Stimulated activated naive CD8-positive, alpha-beta T cell treated with anti-CD3 and anti-CD28 coated beads, Interleukin-15, Interleukin-2, amounts not matched to agents 100 ng/mL and 50 ng/mL, for 24 hours (primary cell): ENCODE measurements around the gene ARHGDIA.

Experiments used
- H3K27ac Mint-ChIP-seq: one replicate; pipeline ENCODE4 v1.8.0; 2021; ENCODE audit warnings: mild to moderate bottlenecking, mixed read lengths
- H3K27me3 Mint-ChIP-seq: one replicate; pipeline ENCODE4 v1.8.0; 2021; ENCODE audit warnings: mixed read lengths
- H3K36me3 Mint-ChIP-seq: one replicate; pipeline ENCODE4 v1.8.0; 2021; ENCODE audit warnings: low read depth, mixed read lengths
- H3K4me1 Mint-ChIP-seq: one replicate; pipeline ENCODE4 v1.8.0; 2021; ENCODE audit warnings: low read depth, mixed read lengths
- H3K4me3 Mint-ChIP-seq: one replicate; pipeline ENCODE4 v1.8.0; 2021; ENCODE audit warnings: mild to moderate bottlenecking, mixed read lengths
- H3K9me3 Mint-ChIP-seq: one replicate; pipeline ENCODE4 v1.8.0; 2021; ENCODE audit warnings: mixed read lengths

The ARHGDIA gene

DNA sequence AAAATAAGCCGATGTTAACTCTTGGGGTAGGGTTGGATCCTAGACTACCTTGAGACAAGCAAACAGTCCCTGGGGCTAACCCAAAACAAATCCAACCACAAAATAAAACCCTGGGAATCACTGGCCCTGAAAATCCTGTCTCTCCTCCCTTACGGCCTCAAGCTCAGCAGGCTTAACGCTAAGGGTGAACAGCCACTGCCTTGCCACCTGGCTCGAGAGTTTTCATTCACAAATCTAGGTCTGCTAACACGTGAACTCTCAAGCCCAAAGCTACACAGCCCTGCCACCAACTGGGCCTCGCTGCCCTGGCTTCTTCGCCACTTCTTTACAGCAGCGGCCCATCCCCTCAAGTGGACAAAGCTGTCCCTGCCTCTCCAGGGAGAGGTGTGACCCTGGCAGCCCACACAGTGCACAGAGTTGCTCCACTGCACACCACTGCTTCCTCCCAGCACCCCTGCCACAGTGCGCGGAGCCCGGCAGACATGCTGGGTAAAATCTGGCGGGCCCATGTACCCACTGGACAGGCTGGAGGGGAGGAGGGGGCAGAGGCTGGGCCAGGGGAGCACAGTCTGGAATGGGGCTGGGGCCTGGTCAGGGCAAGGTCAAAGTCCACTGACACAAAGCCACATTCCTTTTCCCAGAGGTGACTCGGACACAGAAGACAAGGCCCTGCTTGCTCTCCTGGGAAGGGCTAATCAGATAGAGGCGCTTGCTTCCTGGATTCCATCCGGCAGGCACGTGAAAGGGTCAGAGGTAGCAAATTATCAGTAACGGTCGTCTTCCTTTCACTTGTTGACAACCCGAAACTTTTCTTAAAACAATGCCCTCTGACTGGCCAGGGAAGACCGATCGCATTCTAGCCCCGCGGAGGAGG lies 39.1 kb upstream of the ARHGDIA start:
- peak overlapping the region; percentile 85 for H3K4me3 Mint-ChIP-seq
- peaks cover 16% of the 10 kb centered on the region for H3K36me3 Mint-ChIP-seq
- H3K27ac Mint-ChIP-seq = no peak overlapping the region
- H3K9me3 Mint-ChIP-seq = no peaks in the 10 kb centered on the region
- H3K27me3 Mint-ChIP-seq = no peaks in the 10 kb centered on the region
- H3K4me1 Mint-ChIP-seq = peaks cover 8% of the 10 kb centered on the region

DNA sequence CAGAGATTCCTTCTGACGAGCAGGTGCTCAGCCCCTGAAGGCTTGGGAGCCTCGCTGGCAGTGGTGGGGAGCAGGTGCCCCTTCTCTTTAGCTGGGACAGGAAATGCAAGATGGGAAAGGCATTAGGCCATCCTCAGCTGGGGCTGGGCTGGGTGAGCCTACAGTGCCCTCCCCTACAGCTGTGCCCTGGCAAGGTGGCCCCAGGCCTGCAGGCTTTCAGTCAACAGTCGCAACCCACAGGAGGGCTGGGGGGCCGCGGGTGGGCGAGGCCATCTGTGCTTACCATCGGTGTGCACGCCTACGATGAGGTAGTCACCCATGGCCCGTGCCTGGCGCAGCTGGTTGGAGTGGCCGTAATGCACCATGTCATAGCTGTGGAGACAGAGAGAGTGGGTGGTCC lies 38.1 kb upstream of the ARHGDIA start:
- Mint-ChIP-seq H3K4me1 (peaks cover 8% of the 10 kb centered on the region), H3K27ac (no peak overlapping the region), H3K36me3 (peaks cover 16% of the 10 kb centered on the region), H3K9me3 (no peaks in the 10 kb centered on the region), H3K27me3 (no peaks in the 10 kb centered on the region), H3K4me3 (no peak overlapping the region)

DNA sequence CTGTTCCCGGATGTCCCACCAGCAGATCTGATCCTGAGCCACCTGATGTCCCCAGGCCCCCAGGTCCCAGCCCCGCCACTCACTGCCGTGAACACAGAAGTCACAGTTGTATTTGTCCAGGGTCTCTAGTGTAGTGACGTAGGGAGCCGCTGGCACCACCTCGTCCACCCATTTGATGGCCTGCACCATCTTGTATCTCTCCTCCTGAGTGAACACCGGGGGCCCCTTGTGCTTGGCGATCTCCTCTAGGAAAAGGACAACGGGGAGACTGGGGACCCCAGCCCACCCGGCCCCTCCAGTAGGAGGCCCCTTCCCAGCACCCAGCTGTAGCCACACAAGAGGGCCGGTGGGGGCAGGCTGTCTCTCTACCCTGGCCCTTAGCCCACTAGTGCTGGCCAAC lies 37.7 kb upstream of the ARHGDIA start:
- Mint-ChIP-seq H3K4me1 (peaks cover 8% of the 10 kb centered on the region), H3K9me3 (no peaks in the 10 kb centered on the region), H3K27ac (no peak overlapping the region), H3K27me3 (no peaks in the 10 kb centered on the region), H3K4me3 (no peak overlapping the region), H3K36me3 (peaks cover 16% of the 10 kb centered on the region)

DNA sequence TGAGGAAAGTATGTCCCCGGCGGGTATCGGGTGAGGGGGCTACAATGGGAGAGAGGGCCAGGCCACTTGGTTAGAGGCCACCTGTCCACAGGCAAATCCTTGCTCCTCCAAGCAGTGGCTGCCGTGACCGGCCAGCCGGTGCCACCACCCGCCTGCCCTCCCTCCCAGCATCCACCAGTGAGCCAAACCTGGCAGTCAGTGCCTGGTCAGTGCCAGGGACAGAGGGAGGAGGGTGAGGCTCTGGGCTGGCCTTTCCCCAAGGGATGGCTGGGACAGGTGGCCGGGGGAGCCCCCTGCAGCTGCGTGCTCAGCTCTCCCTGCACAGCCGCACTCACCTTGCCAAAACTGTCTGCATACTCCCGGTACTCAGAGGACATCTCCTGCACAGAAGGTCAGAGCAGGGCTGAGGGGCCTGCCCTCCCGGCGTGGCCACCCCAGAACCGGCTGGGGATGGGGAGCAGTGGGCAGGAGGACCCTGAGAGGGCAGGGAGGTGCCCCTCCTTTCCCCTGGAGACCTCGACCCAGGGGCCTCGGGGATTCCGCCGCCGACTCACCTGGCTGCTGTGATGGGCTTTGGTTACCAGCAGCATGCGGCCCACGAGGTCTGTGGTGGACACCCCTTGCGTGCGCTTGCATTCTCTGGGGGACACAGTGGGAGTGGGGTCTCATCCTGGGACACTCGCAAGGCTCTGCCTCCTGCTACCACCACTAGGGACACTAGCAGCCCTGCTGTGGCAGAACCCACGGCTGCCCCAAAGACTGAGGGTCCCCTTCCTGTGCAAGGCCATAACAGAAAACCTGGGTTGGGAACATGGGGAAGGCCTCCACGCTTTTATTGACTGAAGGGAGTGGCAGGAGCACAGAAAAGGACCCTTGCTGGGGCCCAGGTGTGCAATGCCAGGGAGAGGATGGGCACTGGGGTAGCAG lies 36.3 kb upstream of the ARHGDIA start:
- Mint-ChIP-seq H3K27ac (no peak overlapping the region), H3K36me3 (peaks cover 5% of the 10 kb centered on the region), H3K27me3 (no peaks in the 10 kb centered on the region), H3K9me3 (no peaks in the 10 kb centered on the region), H3K4me1 (peaks cover 3% of the 10 kb centered on the region), H3K4me3 (no peak overlapping the region)

DNA sequence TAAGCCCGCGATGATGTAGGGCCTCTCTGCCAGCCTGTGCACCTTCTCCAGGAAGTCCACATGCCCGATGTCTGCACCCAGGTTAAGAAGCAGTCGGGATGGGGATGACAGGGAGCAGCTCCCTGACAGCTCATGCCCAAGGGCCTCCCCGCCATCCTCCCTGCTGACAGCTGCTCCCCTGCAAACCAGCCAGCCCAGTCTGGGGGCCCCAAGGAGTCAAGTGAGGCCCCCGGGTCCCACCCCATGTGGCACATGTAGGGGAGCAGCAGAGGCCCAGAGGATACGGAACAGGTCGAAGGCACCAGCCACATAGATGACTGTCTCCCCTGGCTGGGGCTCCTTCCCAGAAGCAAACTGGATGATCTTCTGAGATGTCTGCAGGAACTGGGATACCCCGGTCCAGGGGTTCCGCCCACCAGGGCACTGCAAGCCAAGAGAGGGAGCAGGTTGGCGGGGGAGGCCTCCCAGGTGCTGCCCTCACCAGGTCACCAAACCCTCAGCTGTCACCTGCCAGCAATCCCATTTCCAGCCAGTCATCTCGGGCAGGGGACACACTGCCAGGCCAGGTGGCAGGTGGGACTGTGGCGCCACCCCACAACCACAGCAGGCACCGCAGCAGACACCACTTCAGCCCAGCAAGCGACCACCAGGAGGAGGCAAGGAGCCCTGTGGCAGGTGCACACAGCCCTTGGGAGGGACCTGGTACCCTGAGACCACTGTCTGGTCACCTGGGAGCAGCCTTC lies 35.5 kb upstream of the ARHGDIA start:
- Mint-ChIP-seq H3K27me3 (no peaks in the 10 kb centered on the region), H3K36me3 (no peaks in the 10 kb centered on the region), H3K4me3 (no peak overlapping the region), H3K9me3 (no peaks in the 10 kb centered on the region), H3K4me1 (peaks cover under 1% of the 10 kb centered on the region), H3K27ac (no peak overlapping the region)

DNA sequence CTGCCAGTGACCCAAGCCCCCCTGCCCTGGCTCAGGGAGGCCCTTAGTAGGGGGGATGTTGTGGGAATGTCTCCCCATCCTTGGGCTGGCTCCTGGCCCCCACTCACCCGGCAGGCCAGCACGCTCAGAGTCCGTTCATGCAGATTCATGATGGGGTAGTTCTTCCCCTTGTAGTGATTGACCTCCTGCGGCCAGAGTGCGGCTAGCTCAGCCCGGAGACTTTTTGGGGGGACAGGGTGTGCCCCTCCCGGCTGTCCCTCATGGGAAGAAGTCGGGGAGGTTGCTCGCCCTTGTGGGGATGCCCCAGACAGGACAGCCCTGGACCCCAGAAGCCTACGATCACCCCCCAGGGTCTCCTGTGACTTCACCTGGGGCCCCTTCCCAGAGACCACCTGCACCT lies 34.9 kb upstream of the ARHGDIA start:
- Mint-ChIP-seq H3K4me1 (peaks cover 5% of the 10 kb centered on the region), H3K4me3 (no peak overlapping the region), H3K36me3 (no peaks in the 10 kb centered on the region), H3K9me3 (no peaks in the 10 kb centered on the region), H3K27me3 (peaks cover 5% of the 10 kb centered on the region), H3K27ac (no peak overlapping the region)

DNA sequence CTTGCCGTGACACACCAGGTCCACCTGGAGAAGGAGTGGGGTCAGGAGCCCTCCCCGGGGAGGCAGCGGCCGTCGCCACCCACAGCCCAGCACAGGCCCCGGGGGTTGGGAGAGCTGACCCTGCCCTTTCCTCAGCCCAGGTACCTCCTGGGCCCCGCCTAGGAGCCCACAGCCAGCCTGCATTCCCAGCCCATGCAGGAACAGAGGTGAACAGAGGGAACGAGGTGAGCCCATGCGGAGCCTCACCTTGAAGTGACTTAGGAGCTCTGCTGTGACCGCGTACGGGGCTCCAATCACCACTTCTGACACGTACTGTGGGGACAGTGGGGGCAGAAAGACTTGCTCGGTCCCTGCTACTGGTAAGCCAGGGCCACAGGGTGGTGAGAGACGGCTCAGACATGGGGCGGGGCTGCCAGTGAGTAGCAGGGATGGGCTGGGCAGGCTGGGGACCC lies 34.3 kb upstream of the ARHGDIA start:
- H3K27ac Mint-ChIP-seq = no peak overlapping the region
- peaks cover 9% of the 10 kb centered on the region for H3K27me3 Mint-ChIP-seq
- no peak overlapping the region for H3K4me3 Mint-ChIP-seq

DNA sequence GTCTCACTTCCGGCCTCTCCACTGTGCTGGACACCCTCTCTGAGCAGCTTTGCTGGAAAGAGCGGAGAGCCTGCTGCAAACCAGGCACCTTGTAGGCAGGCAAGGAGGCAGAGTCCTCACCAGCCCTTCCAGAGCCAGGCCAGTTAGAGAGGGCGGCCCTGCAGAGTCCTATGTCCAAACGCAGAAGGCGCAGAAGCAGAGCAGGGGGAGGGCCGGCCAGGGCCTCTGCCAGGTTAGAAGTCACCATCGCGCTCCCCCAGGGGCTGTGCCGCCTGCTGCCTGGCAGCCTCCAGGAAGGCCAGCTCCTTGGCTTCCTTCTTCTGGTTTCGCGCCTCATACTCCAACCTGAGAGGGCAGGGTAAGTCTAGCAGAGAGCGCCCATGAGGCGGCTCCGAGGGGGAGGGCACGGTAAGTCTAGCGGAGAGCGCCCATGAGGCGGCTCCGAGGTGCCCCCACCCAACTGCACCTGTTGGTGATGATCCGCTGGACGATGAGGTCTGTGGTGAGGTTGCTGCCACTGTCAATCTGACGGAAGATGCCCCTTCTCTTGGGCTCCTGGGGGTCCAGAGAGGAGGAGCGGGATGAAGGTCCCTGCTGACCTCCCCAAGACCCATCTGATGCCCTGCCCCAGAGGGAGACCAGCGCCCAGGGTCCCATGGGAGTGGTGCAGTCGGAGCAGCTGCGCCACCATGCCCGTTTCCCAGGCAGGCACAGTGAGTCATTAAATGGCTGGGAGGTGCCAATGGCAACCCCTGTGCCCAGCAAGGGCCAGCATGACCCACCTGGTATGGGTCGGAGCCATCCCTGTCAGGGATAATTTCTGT lies 33.7 kb upstream of the ARHGDIA start:
- H3K4me3 Mint-ChIP-seq = no peak overlapping the region
- H3K4me1 Mint-ChIP-seq = peaks cover 9% of the 10 kb centered on the region
- peaks cover 9% of the 10 kb centered on the region for H3K27me3 Mint-ChIP-seq
- H3K9me3 Mint-ChIP-seq = no peaks in the 10 kb centered on the region
- peaks cover 7% of the 10 kb centered on the region for H3K36me3 Mint-ChIP-seq
- H3K27ac Mint-ChIP-seq = no peak overlapping the region

More for the DNA sequence above, 34.3 kb upstream of the ARHGDIA start:
- no peaks in the 10 kb centered on the region for H3K9me3 Mint-ChIP-seq
- peaks cover under 1% of the 10 kb centered on the region for H3K36me3 Mint-ChIP-seq
- H3K4me1 Mint-ChIP-seq = peaks cover 9% of the 10 kb centered on the region

DNA sequence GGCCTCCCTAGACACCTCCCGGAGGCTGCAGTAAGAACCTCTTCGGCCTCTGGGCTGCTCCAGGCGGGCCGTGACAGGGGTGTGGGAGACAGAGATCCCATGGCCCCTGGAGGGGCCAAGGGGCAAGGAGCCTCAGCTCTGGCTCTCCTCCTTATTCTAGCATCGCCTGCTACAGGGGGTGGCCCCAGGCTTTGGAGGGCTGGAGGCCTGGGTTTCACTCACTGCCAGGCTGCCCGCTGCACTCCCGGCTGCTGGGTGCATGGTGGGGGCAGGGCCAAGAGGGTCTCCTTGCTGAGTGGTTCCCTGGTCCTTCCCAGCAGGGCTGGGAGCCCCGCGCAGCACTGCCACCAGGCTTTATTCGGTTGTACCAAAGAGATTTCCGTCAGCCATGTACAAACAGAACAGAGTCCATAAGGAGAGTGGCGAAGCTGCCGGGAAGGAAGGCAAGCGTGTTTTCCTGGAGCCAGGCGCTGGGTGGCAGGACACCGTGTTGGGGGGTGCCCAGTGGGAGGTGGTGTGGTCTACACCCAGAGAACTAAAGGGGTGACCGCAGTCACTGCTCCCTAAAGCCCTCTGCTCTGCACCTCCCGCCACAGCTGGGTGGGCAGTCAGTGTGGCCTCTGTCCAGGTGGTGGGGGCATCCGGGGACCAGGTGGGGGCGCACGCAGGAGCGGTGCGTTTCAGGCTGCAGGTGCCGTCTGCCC lies 32.9 kb upstream of the ARHGDIA start:
- no peak overlapping the region for H3K4me3 Mint-ChIP-seq
- H3K36me3 Mint-ChIP-seq = peaks cover 7% of the 10 kb centered on the region
- H3K9me3 Mint-ChIP-seq = no peaks in the 10 kb centered on the region
- H3K4me1 Mint-ChIP-seq = peaks cover 9% of the 10 kb centered on the region
- peaks cover 9% of the 10 kb centered on the region for H3K27me3 Mint-ChIP-seq
- H3K27ac Mint-ChIP-seq = no peak overlapping the region

DNA sequence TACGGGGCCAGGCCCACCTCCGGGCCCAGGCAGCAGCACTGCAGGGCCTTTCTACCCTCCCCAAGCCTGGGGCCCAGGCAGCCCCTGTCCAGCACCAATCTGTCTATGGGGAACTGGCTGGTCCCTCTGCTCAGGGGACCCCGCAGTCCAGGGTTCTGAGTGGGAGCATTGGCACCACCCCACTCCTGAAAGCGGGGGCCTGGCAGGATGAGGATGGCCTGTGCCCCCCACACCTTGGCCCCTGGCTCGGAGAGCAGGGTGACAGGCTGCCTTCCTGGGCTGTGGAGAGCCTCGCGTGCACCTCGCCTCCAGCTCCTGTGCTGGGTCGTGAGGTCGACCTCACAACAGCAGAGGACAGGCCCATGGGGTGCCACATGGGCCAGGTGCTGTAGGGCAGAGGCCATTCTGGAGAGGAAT lies 32.3 kb upstream of the ARHGDIA start:
- Mint-ChIP-seq H3K9me3 (no peaks in the 10 kb centered on the region), H3K4me3 (no peak overlapping the region), H3K36me3 (peaks cover 8% of the 10 kb centered on the region), H3K27me3 (peaks cover 9% of the 10 kb centered on the region), H3K27ac (no peak overlapping the region), H3K4me1 (peaks cover 9% of the 10 kb centered on the region)

DNA sequence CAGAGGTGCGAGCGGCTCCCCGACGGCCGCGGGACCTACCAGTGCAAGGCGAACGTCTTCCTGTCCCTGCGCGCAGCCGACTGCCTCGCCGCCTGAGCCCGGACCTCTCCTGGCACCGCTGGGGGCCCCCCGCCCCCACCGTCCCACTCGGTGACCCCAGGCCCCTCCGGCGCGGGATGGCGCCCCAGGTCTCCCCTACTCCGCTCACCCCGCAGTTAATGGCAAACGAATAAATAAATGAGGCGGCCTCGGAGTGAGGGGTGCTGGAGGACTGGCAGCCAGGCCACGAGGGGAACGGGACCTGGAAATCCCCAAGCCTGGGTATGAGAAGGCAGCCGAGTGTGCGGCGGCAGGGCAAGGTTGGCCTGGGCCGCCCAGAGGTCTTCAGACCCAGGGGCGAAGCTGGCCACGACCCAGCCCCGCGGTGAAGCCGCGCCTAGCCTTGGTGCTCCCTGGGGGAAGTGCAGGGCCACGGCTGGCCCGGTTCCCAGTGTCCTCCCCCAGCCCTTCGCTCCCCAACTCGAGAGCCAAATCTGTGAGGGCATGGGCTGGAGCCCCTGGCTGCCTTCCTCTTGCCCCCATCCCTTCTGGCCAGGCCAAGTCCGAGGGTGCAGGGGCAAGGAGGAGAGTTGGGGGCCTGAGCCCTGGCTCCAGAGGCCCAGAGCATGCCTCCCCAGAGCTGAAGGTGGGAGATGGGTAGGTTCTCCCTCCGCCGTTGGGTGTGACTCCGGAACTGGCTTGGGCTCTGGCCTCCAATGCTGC lies 31.7 kb upstream of the ARHGDIA start:
- Mint-ChIP-seq H3K4me1 (peaks cover 9% of the 10 kb centered on the region), H3K27ac (no peak overlapping the region), H3K9me3 (no peaks in the 10 kb centered on the region), H3K27me3 (peaks cover 9% of the 10 kb centered on the region), H3K36me3 (peaks cover 14% of the 10 kb centered on the region), H3K4me3 (no peak overlapping the region)

DNA sequence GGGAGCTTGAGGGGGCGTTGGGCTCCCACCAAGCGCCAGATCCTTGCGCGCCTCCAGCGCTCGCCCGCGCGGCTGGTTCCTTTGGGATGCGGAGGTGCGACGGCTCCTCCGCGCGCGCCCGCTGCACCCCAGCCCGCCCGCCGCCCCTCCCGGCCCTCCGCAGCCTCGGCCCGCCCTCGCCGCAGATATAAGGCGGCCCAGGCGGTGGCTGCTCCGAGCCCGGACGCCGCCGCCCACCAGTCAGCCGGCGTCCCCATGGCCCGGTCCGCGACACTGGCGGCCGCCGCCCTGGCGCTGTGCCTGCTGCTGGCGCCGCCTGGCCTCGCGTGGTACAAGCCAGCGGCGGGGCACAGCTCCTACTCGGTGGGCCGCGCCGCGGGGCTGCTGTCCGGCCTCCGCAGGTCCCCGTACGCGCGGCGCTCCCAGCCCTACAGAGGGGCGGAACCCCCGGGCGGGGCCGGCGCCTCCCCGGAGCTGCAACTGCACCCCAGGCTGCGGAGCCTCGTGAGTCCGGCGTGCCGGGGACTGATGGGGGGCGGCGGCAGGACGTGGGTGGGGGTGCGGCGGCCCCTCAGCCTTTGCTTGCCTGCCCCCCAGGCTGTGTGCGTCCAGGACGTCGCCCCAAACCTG lies 31.0 kb upstream of the ARHGDIA start, which contains the start of gene NPB:
NPB (plus strand) TSS at position 216 of the 630 bp plus-strand sequence; CDS start at position 256, 40 bp downstream.
- Mint-ChIP-seq H3K36me3 (peaks cover 16% of the 10 kb centered on the region), H3K27me3 (peaks cover 9% of the 10 kb centered on the region), H3K4me1 (peaks cover 9% of the 10 kb centered on the region), H3K27ac (no peak within 1 kb of the TSS), H3K9me3 (no peaks in the 10 kb centered on the region), H3K4me3 (no peak within 1 kb of the TSS)
